Tibial nerve (tissue), 3 donors: Measurements from ENCODE around the gene NT5DC4.

ENCODE experiments used
- CTCF ChIP-seq, 5 experiments: fragments of 200-600 bp in 3 of 5; fragments of 450-650 bp in 2 of 5; sonication (generic) in 3 of 5; IDR thresholded peaks; one replicate each; pipeline ENCODE4 v1.5.1; 2016 to 2019; ENCODE audit warnings: antibody characterized with exemption in 5 of 5, mild to moderate bottlenecking in 3 of 5, moderate library complexity in 2 of 5
- POLR2A ChIP-seq, 2 donors: fragments of 450-650 bp; IDR thresholded peaks; one replicate each; pipeline ENCODE4 v1.6.1; 2017; ENCODE audit warnings: antibody characterized with exemption in 2 of 2, mild to moderate bottlenecking in 2 of 2, moderate library complexity in 2 of 2

GRCh38 chr2:112728029-112728362, 7.2 kb downstream of the NT5DC4 start:
- TF ChIP-seq CTCF (IDR thresholded peaks at IDR 0.05) (no peak), POLR2A (IDR thresholded peaks at IDR 0.05) (no peak)
